Measurements from ENCODE around the gene TBL1X.
"Not testable (repeated sequence)": the region's sequence is repeated elsewhere in the genome, so short reads cannot be mapped to it uniquely, and the experiment has no call there.

Gene TBL1X

DNA sequence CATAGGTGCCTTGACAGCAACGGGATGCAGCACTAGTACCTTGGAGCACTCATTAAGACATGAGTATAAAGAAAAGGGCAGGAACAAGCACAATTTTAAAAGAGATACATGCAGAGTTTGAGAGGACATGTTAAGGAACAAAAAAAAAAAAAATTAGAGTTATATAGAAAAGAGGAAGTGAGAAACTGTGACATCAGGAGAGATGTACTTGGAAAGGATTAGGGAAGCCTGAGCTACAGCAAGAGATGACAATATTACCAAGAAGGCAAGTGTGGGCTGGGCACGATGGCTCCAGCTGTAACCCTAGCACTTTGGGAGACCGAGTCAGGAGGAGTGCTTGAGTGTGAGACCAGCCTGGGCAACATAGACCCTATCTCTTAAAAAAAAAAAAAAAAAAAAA is 263.4 kb downstream of the TBL1X start:
- no peak for DNase-seq

DNA sequence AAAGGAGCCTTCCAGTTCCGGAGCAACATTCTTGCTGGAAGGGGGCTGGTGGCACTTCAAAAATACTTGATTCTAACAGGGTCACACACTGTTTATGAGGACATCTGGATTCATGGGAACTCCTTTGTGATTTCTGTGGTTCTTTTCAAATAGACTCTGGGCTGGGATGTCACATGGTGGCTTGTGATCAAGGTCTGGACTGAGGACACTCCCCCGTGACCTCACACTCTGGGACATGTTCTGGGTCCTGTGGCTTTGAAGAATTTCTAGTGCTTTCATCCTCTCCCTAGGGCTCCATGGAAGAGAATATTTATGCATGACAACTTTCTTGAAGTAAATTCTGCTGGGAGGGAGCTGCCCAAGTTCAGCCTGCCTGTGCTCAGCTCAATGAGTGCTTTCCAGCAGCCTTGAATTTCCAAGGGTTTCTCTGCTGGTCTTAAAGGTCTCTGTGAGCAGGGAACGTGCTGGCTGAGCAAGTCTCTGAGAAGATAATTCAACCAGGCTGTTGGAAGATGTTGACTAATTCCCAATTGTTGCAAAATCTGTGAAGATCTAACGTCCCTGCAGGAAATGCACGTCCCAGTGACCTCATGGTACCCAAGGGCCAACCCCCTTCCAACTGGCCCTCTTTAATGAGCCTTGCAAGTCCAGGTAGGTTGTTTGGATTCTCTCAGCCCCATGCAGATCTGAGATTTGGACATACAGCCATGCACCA is 264.5 kb downstream of the TBL1X start:
- no peak for DNase-seq

DNA sequence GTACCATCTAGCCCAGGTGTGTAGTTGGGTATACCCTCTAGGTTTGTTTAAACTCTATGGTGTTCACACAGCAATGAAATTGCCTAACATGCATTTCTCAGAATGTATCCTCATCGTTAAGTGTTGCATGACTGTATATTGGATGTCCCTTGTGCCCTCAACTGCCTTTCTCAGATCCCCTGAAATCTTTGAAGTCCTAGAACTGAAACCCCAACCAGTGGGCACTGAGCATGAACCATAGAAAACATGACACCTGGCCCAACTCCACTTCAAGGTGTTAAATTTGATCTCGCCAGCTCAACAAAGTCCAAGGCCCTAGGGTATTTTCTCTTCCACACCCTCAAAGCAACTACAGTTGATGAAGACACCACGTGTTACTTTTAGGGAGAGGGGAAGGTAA is 265.2 kb downstream of the TBL1X start:
- DNase-seq, result no peak

DNA sequence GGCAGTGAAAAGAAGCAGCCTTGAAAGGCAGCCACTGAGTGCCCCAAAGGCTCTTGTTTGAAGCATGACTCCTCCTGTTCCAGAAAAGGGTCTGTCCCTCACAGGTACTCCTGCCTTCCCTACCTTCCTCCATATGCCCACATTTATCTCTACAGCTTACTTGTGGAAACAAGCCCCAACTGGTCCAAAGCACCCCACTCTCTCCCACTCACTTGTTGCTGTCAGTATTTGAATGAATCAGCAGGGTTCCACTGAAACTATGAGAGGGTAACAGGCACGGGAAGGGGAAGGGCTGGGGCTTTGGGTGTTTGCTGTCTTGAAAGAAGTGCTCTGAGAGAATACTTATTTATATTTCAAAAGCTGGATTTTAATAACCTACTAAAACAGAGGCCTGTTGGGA is 265.9 kb downstream of the TBL1X start:
- DNase-seq, result no peak

DNA sequence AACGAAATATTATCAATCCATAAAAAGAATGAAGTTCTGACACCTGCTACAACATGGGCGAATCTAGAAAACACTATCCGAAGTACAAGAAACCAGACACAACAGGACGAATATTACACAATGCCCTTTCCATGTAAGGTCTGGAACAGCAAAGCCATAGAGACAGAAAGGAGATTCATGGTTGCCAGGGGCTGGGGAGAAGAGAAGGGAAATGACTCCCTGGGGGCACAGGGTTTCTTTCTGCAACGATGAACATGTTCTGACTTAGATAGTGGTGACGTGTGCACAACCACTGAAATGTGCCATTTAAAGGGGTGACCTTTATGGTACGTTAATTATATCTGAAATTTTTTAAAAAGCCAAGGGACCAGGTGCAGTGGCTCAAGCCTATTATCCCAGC is 272.5 kb downstream of the TBL1X start:
- no peak for DNase-seq

DNA sequence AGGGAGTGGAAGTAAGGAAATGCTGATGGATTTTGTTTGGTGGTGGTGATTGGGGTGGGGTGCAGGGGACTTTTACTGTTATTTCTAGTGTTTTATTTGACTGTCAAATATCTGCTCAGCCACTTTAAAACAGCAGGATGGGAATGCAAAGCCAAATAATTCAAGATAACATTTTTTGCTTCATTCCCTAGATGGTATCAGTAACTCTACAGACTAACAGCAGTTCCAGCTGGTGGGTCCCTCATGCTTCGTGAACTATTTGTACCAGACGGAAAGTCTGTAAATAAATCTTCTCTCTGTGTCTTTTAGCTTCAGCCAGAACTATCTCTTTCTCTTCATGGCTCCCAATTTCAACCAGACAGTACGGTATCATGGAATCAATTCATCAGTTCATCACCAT is 273.3 kb downstream of the TBL1X start:
- DNase-seq, result no peak

DNA sequence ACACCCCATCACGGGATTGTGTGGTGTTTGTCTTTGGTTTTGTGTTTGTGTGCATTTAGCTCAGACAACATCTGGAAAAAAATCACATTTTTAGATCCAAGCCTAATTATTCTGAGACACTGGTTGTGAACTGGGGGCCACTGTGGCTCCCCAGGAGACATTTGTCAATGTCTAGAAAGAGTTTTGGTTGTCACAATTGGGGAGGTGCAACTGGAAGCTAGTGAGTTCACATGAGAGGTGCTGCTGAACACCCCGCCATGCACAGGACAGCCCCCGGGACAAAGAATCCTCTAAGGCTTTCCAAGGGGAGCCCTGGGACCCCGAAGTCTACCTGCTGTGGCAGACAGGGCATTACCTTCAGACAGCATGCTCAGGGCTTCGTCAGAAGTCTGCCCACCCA is 274.3 kb downstream of the TBL1X start:
- DNase-seq, result no peak

DNA sequence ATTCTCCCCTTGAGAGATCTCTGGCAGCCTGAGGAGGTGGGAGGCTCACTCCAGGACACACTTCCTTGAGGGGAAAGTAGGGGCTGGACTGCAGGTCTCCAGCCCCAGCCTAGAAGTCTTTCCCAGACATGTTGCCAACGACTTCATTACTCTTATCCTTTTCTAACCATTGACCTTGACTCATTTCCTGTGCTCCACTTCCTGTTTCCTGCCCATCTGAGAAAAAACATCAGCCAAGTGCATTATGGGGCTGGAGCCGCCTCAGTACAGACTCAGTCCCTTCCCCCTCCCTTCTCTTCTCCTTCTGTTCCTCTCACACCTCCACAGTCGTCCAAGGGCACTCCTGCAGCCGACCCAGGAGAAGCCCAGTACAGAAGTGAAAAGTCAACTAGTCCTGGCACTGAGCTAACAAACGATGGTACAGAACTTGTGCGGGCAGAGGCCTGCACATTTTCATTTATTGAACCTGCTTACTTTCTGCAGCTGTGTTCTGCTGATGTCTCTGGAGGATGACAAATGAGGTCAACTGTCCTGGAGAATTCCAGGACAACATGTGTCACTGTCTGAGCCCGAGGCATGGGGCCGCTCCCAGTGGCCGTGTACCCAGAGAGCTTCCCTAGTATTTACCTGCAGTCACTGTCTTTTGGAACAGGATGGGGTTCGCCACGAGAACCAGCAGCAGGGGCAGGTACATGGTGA is 280.7 kb downstream of the TBL1X start:
- no peak for DNase-seq

DNA sequence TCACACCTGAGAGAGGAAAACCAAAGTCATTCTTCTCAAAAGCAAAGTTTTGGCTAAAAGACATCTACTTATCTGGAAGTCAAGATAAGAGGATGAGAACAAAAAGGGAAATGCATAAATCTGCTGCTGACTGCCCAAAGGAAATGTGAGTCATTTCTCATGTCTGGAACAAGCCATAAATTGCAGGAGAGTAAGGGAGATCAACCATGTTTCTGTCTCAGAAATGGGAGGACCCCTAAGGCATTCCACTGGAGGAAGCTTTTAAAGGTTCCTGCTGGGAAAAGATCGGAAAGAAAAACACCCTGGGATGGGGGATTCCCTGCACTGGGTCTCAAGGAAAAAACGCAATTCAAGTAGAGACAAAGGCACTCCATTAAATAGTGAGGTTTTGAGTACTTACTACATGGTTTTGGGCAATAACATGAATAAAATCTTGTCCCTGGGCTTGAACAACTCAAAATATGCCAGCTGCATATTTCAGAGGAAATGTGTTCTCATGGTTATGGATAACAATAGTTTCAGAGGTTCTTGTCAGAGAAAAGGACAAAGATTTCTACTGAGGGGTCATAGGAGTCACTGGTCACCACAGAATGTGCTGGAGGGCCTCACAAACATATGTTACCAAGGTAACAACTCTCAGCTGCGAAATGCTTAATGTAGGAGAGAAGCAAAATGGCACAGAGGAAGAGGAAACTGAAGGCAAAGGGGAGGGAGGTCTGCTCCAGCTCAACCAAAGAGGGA is 281.5 kb downstream of the TBL1X start:
- DNase-seq, result no peak

DNA sequence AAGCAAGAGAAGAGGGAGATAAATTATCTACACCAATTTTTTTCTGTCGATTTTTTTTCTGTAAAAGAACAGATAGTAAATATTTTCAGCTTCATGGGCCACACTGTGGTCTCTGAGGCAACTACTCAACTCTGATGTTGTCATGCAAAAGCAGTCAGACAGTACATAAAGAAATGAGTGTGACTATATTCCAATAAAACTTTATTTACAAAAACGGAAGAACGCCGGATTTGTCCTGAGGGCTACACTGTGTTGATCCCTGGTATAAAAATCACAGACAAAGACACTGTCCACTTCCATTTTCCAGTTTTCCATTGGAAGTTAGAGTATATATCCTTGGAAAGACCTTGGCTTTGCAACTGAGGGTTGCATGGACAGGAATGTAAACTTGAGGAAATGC is 282.8 kb downstream of the TBL1X start:
- DNase-seq, result no peak

DNA sequence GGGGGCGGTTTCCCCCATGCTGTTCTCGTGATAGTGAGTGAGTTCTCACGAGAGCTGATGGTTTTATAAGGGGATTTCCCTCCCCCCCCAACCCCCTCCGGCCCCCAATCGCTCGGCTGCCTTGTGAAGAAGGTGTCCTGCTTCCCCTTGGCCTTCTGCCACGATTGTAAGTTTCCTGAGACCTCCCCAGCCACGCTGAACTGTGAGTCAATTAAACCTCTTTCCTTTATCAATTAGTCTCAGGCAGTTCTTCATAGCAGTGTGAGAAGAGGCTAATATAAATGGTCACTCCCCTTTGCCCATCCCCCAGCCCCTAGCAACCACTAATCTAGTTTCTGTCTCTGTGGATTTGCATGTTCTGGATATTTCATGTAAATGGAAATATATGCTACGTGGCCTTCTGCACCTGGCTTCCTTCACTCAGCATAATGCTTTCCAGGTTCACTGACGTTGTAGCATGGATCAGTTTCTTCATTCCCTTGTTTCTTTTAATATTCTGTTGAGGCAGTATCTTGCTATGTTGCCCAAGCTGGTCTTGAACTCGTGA is 284.4 kb downstream of the TBL1X start:
- DNase-seq, result no peak

DNA sequence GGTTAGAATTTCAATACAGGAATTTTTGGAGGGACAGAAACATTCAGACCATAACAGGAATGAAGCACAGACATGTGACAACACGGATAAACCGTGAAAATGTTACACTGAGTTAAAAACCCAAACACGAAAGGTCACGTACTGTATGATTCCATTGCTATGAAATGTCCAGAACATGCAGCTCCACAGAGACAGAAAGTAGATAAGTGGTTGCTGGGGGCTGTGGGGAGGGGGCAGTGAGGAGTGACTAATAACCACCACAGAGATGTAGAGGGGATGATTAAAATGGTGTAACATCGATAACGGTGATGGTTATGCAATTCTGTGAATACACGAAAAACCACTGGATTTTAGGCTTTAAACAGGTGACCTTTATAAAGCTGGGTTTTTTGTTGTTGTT is 292.5 kb downstream of the TBL1X start:
- DNase-seq, result no peak

DNA sequence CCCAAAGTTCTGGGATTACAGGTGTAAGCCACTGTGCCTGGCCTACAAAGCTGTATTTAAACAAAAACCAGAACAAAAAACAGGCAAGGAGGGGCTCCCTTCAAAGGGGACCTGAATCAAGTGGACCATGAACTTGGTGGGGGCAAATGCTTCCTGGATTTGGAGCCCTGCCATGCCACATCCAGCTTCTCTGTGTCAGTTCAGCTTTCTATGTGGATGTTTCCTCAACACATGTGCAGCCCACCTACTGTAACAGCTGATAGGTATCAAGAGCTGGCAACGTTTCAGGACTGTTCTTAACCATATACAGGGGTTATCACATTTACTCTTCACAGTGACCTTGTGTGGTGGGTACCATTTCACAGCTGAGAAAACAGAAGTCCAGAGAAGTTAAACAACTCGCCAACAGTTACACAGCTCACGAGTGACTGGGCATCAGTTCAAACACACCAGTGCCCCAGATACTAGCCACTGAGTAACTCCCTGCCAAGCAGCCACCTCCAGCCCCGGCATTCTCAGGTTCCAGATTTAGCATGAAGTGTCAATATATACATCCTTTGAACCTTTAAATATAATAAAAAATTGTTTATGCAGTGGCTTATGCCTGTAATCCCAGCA is 293.3 kb downstream of the TBL1X start:
- DNase-seq, result no peak

DNA sequence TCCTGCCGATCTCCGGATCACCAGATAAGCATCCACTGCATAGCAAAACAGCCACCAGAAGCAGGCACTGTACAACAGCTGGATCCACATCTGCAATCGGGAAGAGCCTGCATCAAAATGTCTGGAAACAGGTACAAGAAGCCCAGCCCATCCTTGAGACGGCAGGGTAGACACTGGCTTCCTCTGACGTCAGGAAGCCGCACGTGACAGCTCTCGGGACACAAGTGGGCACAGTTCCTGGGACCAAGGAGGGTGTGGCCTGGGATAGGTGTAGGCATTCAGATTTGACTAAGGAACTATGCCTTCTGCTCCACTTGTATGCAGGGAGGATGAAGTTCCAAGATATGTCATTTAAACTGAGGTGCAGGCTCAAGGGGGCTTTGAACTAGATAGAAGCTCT is 294.5 kb downstream of the TBL1X start:
- no peak for DNase-seq

DNA sequence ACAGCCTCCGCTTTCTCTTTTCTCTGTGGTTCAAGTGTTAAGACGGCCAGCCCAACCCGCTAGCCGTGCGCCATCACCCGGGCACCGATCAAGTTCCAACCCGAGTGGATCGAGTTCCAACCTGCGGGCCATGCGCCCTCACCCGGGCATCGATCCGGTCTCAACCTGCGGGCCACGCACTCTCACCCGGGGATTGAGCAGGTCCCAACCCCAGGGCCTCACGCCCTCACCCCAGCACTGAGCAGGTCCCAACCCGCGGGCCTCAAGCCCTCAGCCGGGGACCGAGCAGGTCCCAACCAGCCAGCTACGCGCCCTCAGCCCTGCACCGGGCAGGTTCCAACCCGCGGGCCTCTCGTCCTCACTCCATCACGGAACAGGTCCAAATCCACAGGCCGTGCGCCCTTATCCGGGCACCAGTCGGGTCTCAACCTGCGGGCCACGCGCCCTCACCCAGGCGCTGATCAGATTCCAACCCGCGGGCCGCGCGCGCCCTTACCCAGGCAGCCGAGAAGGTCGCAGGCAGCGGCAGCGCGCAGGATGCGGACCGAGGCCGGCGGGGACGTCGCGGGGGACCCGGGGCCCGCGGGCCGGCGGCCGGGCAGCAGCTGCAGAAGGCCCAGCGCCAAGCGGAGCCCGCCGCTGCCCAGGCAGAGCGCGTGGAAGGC is 300.3 kb downstream of the TBL1X start:
- DNase-seq, result no peak

DNA sequence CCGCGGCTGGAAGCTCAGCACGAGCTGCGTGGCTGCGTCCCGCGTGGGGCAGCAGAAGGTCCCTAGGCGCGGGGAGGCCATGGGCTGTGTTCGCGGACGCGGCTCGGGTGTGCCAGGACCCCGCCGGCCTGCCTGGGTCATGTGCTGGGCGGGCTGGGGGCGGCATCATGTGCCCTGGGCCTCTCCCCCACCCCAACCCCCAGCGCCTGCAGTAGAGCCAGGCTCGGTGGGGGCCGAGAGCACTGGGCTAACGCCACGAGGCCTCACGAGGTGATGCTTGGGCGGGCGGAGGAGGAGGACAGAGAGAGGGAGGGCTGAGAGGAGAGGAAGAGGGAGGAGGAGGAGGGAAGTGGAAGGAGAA is 300.9 kb downstream of the TBL1X start, which contains the start of gene GPR143:
Gene GPR143 (minus strand): TSS at position 111 of the 361 bp plus-strand sequence. CDS start 30 bp downstream, at position 81.
- no peak for DNase-seq

DNA sequence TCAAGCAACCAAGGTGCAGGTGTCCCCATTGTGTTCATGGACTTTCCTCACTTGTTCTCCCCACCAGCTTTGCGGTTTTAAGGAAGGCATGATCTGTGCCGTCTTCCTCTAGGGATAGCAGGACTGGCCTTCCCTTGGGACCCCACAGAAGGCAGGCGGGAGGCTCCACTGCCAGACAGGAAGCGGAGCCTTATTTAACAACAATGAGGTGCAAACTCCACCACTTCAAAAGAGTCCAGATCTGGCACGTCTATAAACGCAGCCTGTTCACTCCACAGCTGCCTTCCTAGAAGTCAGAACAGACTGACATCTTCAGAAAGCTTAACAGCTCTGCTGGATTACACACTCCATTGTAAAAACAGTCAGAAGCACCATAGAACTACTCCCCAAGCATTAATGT is 302.5 kb downstream of the TBL1X start:
- no peak for DNase-seq

DNA sequence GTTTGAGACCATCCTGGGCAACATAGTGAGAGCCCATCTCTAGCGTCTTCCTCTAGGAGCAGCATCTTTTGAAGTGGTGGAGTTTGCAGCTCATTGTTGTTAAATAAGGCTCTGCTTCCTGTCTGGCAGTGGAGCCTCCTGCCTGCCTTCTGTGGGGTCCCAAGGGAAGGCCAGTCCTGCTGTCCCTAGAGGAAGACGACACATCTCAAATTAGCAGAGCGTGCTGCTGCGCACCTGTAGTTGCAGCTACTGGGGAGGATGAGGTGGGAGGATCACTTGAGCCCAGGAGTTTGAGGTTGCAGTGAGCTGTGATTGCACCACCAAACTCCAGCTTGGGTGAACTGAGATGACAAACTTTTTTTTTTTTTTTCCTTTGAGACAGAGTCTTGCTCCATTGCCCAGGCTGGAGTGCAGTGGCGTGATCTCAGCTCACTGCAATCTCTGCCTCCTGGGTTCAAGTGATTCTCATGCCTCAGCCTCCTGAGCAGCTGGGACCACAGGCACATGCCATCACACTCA is 303.5 kb downstream of the TBL1X start:
- not testable (repeated sequence) for DNase-seq

DNA sequence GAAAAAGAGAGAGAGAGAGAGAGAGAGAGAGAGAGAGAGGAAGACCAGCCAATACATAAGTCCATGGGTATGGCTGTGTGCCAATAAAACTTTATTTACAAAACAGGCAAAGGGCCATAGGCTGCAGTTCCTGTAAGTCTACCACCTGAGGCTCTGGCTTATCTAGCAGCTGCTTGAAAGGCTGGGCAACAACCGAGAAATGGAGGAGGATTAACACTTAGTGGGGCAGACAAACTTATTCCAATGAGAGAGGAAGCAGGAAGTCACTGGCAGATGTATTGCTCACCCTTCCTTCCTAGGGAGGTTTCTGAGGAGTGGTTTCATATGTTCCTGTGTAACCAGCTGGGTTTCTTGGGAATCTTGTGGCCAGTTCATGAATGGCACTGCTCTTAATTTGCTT is 305.5 kb downstream of the TBL1X start:
- DNase-seq, result no peak

DNA sequence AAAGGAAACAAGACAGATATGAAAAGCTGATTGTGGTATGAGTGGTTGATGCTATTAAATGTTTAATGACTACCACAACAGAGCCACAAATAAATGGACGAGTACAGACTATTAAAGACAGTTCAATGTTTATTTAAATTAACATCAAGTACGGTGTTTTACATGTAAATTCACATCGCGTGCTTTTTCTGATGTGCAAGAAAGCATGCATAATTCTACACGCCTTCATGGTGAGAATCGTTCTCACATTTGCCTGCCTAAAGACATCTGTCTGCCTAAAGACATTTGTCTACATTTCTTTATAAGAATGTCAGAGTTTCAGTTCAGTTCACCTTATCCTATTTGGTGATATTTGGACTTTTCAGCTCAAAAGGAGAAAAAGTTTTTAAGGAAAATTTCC is 308.1 kb downstream of the TBL1X start:
- DNase-seq, result no peak

DNA sequence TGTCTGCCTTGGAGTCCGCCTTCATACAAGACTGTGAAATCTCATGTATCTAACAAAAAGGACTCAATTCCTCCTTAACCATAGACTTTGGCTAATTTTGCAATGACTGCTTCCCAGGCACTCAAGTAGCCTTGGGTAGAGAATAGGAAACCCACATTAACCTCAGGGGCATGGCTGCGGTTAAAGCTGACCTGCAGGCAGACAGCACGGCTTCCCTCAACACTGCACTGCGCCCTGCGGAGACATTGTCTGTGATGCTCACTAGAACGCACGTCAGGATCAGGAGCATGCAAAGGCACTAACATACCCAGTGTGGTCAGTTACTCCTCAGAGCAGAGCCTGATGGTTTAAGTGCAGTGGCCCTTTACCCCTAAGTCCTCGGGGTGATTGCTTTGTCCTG is 311.1 kb downstream of the TBL1X start:
- DNase-seq, result no peak

DNA sequence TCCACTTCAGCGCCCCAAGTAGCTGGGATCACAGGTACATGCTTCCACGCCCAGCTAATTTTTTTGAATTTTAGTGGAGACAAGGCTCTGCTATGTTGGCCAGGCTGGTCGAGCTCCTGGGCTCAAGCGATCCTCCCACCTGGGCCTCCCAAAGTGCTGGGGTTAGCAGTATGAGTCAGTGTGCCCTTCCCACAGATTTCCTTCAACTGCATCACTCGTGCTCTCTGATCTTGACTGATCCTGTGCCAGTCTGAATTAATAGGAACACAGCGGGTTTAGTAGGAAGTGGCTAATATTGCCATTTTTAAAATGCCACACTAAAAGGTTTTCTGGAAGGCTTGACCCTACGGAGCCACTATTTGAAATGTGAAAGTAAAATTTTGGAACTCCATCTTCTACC is 317.1 kb downstream of the TBL1X start:
- DNase-seq, result no peak

DNA sequence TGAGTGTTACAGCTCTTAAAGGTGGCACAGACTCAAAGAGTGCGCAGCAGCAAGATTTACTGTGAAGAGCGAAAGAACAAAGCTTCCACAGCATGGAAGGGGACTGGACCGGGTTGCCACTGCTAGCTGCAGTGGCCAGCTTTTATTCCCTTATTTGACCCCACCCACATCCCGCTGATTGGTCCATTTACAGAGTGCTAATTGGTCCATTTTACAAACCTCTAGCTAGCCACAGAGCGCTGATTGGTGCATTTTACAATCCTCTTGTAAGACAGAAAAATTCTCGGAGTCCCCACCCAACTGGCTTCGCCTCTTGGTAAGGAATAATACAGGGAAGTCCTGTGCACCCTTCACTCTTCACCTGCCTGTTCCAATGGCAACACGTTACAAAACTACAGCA is 319.5 kb downstream of the TBL1X start:
- DNase-seq, result no peak
